Lung (tissue), 12 donors: Measurements from ENCODE around the gene OAS3. TPM values are rescaled to one million over a fixed set of nuclear protein-coding genes. Genes with fewer than 3 reads are reported as not detected.
A peak's percentile ranks its signal among the peaks of the same experiment; 100 is the strongest.
"Not testable (repeated sequence)": the region's sequence is repeated elsewhere in the genome, so short reads cannot be mapped to it uniquely, and the experiment has no call there.

Source experiments
- ATAC-seq: fragments of 200-7000 bp; cut with Tn5 transposase; one replicate; pipeline ENCODE4 v1.9.1; 2020; ENCODE audit warnings: moderate number of reproducible peaks; ENCODE audit not compliant: insufficient read depth, low FRiP score
- DNase-seq, 3 donors: peaks; one replicate each; pipeline ENCODE4 v3.0.0-alpha.2; 2013 to 2017
- H3K27ac ChIP-seq, 2 donors: one replicate each; pipeline ENCODE4 v1.5.1; 2013; ENCODE audit warnings: mild to moderate bottlenecking in 2 of 2, moderate library complexity in 2 of 2, control low read depth in 1 of 2, inconsistent platforms in 1 of 2, low read depth in 1 of 2, low read length in 1 of 2
- H3K27me3 ChIP-seq, 3 donors: one replicate each; pipeline ENCODE4 v1.5.1; 2013; ENCODE audit warnings: low read length in 2 of 3; ENCODE audit not compliant: control insufficient read depth in 3 of 3, insufficient read depth in 3 of 3
- H3K36me3 ChIP-seq, 4 donors: one replicate each; pipeline ENCODE4 v1.5.1; 2013; ENCODE audit warnings: low read length in 4 of 4, mild to moderate bottlenecking in 1 of 4, moderate library complexity in 1 of 4; ENCODE audit not compliant: control insufficient read depth in 4 of 4, insufficient read depth in 4 of 4
- H3K4me1 ChIP-seq, 5 donors: one replicate each; pipeline ENCODE4 v1.5.1; 2013; ENCODE audit warnings: low read length in 5 of 5, mild to moderate bottlenecking in 2 of 5, moderate library complexity in 1 of 5; ENCODE audit not compliant: control insufficient read depth in 5 of 5, insufficient read depth in 5 of 5
- H3K4me3 ChIP-seq: one replicate; pipeline ENCODE4 v1.5.1; 2013; ENCODE audit warnings: mild to moderate bottlenecking, control low read depth, moderate library complexity
- H3K9ac ChIP-seq, 2 donors: one replicate each; pipeline ENCODE4 v1.5.1; 2013; ENCODE audit warnings: low read length in 2 of 2, control low read depth in 1 of 2; ENCODE audit not compliant: insufficient read depth in 1 of 2
- H3K9me3 ChIP-seq, 4 donors: one replicate each; pipeline ENCODE4 v1.5.1; 2013; ENCODE audit warnings: low read length in 3 of 4, mild to moderate bottlenecking in 1 of 4, moderate library complexity in 1 of 4; ENCODE audit not compliant: control insufficient read depth in 4 of 4, insufficient read depth in 3 of 4
- WGBS, 2 donors: extraction: QIAGEN DNeasy Blood & Tissue Kit; methylation state at CpG; one replicate each; pipeline ENCODE4 v1.1.7; 2013; 5-methylcytosine and 5-hydroxymethylcytosine counted together
- polyA plus RNA-seq, 2 donors: library from polyadenylated mRNA; stranded (reverse); fragments of 200-250 nt; gene quantifications; one replicate each; pipeline ENCODE4 v1.2.1, GENCODE V29; 2013
- total RNA-seq, 2 donors: library from RNA; depleted of rRNA in 1 of 2; stranded (reverse); fragments of >200 nt in 1 of 2; gene quantifications; one replicate each; pipeline ENCODE4 v1.2.1, GENCODE V29; 2014 to 2021
- TF ChIP-seq, protein P1 (sequence below): IDR thresholded peaks from 2 replicates; pipeline ENCODE4 v1.5.1; 2012; ENCODE audit warnings: mild to moderate bottlenecking; ENCODE audit errors: control extremely low read depth, extremely low read depth
- donor health status: control.
- donor health status: control.
- donor health status: Bipolar disorder and iron deficiency.
- donor health status: healthy.
- donor health status: DM: yes; HTN: yes; CAD: no.

OAS3 gene
- total and polyA plus RNA-seq, 4 donors: 5.7 to 31.9 (median 19.3) TPM

DNA sequence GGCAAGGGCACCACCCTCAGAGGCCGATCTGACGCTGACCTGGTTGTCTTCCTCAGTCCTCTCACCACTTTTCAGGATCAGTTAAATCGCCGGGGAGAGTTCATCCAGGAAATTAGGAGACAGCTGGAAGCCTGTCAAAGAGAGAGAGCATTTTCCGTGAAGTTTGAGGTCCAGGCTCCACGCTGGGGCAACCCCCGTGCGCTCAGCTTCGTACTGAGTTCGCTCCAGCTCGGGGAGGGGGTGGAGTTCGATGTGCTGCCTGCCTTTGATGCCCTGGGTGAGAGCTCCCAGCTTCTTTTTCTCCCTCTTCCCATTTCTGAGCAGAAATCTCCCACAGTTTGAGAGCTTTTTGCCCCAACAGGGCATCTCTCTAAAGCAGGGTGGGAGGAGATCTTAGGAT lies 29.7 kb upstream of the OAS3 start:
- no peak overlapping the region for H3K27ac ChIP-seq
- peaks cover 0 to 5% (median 0%) of the 10 kb centered on the region in 4 donors for H3K36me3 ChIP-seq
- ATAC-seq (no peak), DNase-seq (no peak)
- TF ChIP-seq, protein P1, sequence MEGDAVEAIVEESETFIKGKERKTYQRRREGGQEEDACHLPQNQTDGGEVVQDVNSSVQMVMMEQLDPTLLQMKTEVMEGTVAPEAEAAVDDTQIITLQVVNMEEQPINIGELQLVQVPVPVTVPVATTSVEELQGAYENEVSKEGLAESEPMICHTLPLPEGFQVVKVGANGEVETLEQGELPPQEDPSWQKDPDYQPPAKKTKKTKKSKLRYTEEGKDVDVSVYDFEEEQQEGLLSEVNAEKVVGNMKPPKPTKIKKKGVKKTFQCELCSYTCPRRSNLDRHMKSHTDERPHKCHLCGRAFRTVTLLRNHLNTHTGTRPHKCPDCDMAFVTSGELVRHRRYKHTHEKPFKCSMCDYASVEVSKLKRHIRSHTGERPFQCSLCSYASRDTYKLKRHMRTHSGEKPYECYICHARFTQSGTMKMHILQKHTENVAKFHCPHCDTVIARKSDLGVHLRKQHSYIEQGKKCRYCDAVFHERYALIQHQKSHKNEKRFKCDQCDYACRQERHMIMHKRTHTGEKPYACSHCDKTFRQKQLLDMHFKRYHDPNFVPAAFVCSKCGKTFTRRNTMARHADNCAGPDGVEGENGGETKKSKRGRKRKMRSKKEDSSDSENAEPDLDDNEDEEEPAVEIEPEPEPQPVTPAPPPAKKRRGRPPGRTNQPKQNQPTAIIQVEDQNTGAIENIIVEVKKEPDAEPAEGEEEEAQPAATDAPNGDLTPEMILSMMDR: no peak
- peaks cover 0 to 10% (median 3%) of the 10 kb centered on the region in 4 donors for H3K9me3 ChIP-seq
- H3K4me1 ChIP-seq: peaks cover 0 to 6% (median 0%) of the 10 kb centered on the region in 5 donors
- no peak overlapping the region for H3K9ac ChIP-seq
- WGBS, 2 donors: 64 to 71% methylated on average over 12 of the region's 12 CpGs
- peak overlapping the region; percentile 12 for H3K4me3 ChIP-seq
- H3K27me3 ChIP-seq: peaks cover 0 to 3% (median 0%) of the 10 kb centered on the region in 3 donors

DNA sequence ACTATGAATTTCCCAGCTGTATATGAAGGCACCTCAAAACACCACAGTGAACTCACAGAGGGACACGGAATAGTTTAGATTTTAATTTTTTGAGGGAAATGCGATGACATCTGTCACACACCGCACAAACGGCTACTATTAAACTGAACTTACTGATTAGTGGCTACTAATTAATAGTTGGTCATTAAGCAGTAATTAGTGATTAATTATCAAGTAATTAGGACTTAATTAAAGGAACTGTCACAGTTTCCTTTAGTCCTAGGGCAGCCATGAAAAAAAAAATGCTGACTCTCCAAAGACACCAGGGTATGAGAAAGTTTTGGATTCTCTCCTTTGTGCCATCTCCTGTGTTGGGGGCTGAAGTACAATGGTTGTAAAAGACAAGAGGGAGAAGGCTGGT lies 28.6 kb upstream of the OAS3 start:
- Histone ChIP-seq H3K4me3 (no peak overlapping the region), H3K36me3 (peaks cover 0 to 5% (median 0%) of the 10 kb centered on the region in 4 donors), H3K4me1 (peaks cover 0 to 6% (median 0%) of the 10 kb centered on the region in 5 donors), H3K9ac (no peak overlapping the region), H3K27ac (no peak overlapping the region), H3K27me3 (peaks cover 0 to 3% (median 0%) of the 10 kb centered on the region in 3 donors), H3K9me3 (peaks cover 0 to 10% (median 3%) of the 10 kb centered on the region in 4 donors)
- 98 to 99% methylated on average over 4 of the region's 4 CpGs for WGBS, 2 donors
- TF ChIP-seq, protein P1: no peak
- DNase-seq: no peak
- ATAC-seq: no peak

DNA sequence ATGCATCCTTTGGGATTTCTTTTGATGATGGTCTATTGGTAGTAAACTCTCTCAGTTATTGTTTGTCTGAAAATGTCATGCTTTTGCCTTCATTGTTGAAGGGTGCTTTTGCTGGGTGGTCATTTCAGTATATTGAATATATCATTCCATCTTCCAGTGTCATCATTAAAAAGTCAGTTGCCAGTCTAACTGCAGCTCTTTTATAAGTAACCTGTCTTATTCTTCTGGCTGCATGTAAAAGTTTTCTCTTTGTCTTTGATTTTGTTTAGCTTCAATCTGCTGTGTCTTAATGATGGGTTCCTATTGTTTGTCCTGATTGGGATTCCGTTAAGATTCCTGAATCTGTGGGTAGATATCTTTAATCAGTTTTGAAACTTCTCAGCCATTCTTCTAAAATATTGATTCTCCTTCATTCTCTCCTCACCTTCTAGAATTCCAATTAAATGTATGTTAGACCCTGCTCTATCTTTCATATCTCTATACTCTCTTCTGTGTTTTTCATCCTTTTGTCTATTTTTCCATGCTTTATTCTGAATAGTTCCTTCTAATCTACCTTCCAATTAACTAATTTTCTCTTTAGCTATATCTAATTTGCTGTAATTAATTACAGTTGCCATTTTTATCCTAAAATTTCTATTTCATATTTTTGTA lies 25.1 kb upstream of the OAS3 start:
- no peak overlapping the region for H3K27ac ChIP-seq
- DNase-seq (no peak), ATAC-seq (no peak)
- H3K27me3 ChIP-seq: peaks cover 0 to 3% (median 0%) of the 10 kb centered on the region in 3 donors
- TF ChIP-seq, protein P1: no peak
- H3K4me1 ChIP-seq: peaks cover 0 to 5% (median 0%) of the 10 kb centered on the region in 5 donors
- no peak overlapping the region for H3K4me3 ChIP-seq
- peaks cover 0 to 9% (median 3%) of the 10 kb centered on the region in 4 donors for H3K36me3 ChIP-seq
- H3K9ac ChIP-seq: no peak overlapping the region
- peaks cover 0 to 10% (median 3%) of the 10 kb centered on the region in 4 donors for H3K9me3 ChIP-seq
- WGBS, 2 donors: 91 to 96% methylated on average over 1 of the region's 1 CpG

DNA sequence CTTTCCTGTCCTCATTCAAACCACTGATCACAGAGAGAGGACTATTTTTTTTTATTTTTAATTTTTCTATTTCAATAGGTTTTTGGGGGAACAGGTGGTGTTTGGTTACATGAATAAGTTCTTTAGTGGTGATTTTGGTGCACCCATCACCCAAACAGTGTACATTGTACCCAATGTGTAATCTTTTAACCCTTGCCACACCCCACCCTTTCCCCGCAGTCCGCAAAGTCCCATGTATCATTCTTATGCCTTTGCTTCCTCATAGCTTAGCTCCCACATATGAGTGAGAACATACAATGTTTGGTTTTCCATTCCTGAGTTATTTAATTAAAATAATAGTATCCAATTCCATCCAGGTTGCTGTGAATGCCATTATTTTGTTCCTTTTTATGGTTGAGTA lies 24.4 kb upstream of the OAS3 start:
- DNase-seq, ATAC-seq, H3K4me3 ChIP-seq, H3K27ac ChIP-seq, H3K4me1 ChIP-seq, H3K27me3 ChIP-seq, H3K9ac ChIP-seq: not testable (repeated sequence)
- Histone ChIP-seq H3K9me3 (peaks cover 0 to 10% (median 4%) of the 10 kb centered on the region in 4 donors), H3K36me3 (peaks cover 0 to 13% (median 3%) of the 10 kb centered on the region in 4 donors)
- WGBS, 2 donors: 95 to 98% methylated on average over 2 of the region's 2 CpGs
